ENCODE measurements around the gene CMSS1.

The CMSS1 gene

DNA sequence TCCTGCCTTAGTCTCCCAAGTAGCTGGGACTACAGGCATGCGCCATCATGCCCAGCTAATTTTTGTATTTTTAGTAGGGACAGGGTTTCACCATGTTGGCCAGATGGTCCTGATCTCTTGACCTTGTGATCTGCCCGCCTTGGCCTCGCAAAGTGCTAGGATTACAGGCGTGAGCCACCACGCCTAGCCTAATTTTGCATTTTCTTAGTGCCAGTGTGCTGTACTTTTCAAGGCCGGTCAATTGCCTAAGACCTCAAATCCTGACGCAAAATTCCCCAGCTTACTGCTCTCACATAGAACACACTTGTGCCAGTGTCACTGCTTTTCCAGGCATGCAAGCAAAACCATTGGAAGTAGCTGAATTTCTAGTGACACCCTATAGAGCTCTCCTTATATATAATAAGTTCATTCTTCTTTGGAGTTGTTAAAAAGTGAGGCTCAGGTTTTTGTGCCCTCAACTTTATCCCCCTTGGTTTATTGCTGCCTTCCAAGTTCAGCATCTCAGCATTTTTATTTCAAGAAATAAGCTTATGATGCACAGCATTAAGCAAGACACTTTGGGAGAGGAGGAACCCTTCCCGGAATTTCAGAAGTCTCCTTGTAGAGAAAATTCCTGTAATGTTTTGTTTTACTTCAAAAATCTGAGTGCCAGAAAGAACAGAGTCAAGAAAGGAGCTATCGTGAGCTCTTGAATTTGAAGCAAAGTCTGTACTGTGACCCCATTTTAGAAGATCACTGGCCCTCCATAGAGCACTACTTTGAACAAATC lies 203.4 kb downstream of the CMSS1 start (continued):
- no peak for TF ChIP-seq ZNF555 (tag by site-specific recombination; conservative IDR thresholded peaks at IDR 0.05)
- no peak for TF ChIP-seq ZNF354C (tag by site-specific recombination; IDR thresholded peaks at IDR 0.05; ENCODE audit: borderline replicate concordance, low read depth)

DNA sequence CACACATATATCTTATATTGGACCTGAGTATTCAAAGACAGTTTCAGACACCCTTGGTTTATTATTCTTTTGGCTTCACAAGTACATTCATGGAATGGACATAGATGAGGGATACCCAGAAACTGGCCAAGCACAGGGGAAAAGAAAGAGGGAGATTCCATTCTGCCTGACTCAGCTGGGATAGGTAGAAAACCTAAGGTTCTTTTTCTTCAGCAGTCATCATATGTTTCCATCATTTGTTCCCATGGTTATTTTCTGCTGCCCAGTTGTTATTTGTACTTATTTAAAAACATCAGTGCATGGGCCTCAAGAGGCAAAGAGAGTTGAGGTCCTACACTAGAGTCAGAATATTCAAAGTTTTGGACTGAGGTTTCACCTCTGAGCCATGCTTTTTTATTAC lies 204.8 kb downstream of the CMSS1 start:
- Histone ChIP-seq H3K4me1 (ENCODE audit: control insufficient read depth, insufficient read depth, low read length) (no peaks in the 10 kb centered on the region; the same call in 1 of the 2 replicates), H3K9me3 (ENCODE audit: control insufficient read depth, insufficient read depth, low read depth, low read length) (no peaks in the 10 kb centered on the region), H3K27ac (ENCODE audit: extremely low read depth, low read depth, low read length) (no peak overlapping the region), H3K4me3 (ENCODE audit: low read depth, low read length) (no peak overlapping the region), H3K36me3 (ENCODE audit: control insufficient read depth in 2 of 2, insufficient read depth in 1 of 2, low read length in 2 of 2) (no peaks in the 10 kb centered on the region)
- CTCF ChIA-PET = no interaction called here
- TF ChIP-seq, protein P1, sequence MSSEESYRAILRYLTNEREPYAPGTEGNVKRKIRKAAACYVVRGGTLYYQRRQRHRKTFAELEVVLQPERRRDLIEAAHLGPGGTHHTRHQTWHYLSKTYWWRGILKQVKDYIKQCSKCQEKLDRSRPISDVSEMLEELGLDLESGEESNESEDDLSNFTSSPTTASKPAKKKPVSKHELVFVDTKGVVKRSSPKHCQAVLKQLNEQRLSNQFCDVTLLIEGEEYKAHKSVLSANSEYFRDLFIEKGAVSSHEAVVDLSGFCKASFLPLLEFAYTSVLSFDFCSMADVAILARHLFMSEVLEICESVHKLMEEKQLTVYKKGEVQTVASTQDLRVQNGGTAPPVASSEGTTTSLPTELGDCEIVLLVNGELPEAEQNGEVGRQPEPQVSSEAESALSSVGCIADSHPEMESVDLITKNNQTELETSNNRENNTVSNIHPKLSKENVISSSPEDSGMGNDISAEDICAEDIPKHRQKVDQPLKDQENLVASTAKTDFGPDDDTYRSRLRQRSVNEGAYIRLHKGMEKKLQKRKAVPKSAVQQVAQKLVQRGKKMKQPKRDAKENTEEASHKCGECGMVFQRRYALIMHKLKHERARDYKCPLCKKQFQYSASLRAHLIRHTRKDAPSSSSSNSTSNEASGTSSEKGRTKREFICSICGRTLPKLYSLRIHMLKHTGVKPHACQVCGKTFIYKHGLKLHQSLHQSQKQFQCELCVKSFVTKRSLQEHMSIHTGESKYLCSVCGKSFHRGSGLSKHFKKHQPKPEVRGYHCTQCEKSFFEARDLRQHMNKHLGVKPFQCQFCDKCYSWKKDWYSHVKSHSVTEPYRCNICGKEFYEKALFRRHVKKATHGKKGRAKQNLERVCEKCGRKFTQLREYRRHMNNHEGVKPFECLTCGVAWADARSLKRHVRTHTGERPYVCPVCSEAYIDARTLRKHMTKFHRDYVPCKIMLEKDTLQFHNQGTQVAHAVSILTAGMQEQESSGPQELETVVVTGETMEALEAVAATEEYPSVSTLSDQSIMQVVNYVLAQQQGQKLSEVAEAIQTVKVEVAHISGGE (tag by site-specific recombination; conservative IDR thresholded peaks at IDR 0.05; ENCODE audit: low read depth) = no peak
- TF ChIP-seq, protein P2, sequence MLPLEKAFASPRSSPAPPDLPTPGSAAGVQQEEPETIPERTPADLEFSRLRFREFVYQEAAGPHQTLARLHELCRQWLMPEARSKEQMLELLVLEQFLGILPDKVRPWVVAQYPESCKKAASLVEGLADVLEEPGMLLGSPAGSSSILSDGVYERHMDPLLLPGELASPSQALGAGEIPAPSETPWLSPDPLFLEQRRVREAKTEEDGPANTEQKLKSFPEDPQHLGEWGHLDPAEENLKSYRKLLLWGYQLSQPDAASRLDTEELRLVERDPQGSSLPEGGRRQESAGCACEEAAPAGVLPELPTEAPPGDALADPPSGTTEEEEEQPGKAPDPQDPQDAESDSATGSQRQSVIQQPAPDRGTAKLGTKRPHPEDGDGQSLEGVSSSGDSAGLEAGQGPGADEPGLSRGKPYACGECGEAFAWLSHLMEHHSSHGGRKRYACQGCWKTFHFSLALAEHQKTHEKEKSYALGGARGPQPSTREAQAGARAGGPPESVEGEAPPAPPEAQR (tag by site-specific recombination; IDR thresholded peaks at IDR 0.05) = no peak
- TF ChIP-seq ZNF221 (tag by site-specific recombination; IDR thresholded peaks at IDR 0.05; ENCODE audit: borderline replicate concordance) (no peak), YY1 (tag by site-specific recombination; IDR thresholded peaks at IDR 0.05) (no peak), ZNF785 (tag by site-specific recombination; IDR thresholded peaks at IDR 0.05) (no peak), MZF1 (tag by site-specific recombination; IDR thresholded peaks at IDR 0.05; ENCODE audit: borderline replicate concordance) (no peak), ZNF202 (tag by site-specific recombination; IDR thresholded peaks at IDR 0.05; ENCODE audit: borderline replicate concordance) (no peak), ZNF24 (tag by site-specific recombination; IDR thresholded peaks at IDR 0.05) (no peak), ZNF473 (tag by site-specific recombination; IDR thresholded peaks at IDR 0.05) (no peak), ZNF48 (tag by site-specific recombination; IDR thresholded peaks at IDR 0.05) (no peak), ZNF555 (tag by site-specific recombination; conservative IDR thresholded peaks at IDR 0.05) (no peak), ZNF138 (tag by site-specific recombination; IDR thresholded peaks at IDR 0.05; ENCODE audit: borderline replicate concordance) (no peak), KLF7 (tag by site-specific recombination; IDR thresholded peaks at IDR 0.05; ENCODE audit: borderline replicate concordance) (no peak)
- TF ChIP-seq, protein P3, sequence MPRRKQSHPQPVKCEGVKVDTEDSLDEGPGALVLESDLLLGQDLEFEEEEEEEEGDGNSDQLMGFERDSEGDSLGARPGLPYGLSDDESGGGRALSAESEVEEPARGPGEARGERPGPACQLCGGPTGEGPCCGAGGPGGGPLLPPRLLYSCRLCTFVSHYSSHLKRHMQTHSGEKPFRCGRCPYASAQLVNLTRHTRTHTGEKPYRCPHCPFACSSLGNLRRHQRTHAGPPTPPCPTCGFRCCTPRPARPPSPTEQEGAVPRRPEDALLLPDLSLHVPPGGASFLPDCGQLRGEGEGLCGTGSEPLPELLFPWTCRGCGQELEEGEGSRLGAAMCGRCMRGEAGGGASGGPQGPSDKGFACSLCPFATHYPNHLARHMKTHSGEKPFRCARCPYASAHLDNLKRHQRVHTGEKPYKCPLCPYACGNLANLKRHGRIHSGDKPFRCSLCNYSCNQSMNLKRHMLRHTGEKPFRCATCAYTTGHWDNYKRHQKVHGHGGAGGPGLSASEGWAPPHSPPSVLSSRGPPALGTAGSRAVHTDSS (tag by site-specific recombination; IDR thresholded peaks at IDR 0.05) = no peak
- POLR2A ChIA-PET = interaction anchor here (0.6 kb wide), 1 partner anchor 238 kb away, joined by 4 read pairs; the partner anchor contains the start of gene TBC1D23

DNA sequence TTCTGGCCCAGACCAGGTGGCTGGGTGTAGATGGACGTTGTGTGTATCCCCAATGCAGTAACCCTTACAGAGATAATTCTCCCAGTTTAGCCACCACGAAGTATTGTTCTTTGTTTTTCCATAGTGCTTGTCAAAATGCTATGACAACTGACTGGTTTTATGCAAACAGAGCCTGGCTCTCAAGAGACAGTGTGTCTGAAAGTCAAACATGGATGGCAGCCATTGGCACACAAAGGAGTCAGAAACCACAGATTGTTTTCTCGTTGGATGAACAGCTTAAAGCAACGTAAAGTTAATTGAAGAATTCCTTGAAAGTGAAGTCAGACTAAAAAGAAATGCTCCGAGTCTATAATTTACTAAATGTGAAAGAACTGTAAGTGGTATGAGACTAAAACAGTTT lies 205.5 kb downstream of the CMSS1 start:
- H3K36me3 ChIP-seq (ENCODE audit: control insufficient read depth in 2 of 2, insufficient read depth in 1 of 2, low read length in 2 of 2) = no peaks in the 10 kb centered on the region
- ChIA-PET POLR2A (no interaction called here), CTCF (no interaction called here)
- H3K4me3 ChIP-seq (ENCODE audit: low read depth, low read length) = no peak overlapping the region
- H3K9me3 ChIP-seq (ENCODE audit: control insufficient read depth, insufficient read depth, low read depth, low read length) = no peaks in the 10 kb centered on the region
- H3K4me1 ChIP-seq (ENCODE audit: control insufficient read depth, insufficient read depth, low read length) = no peaks in the 10 kb centered on the region; the same call in 1 of the 2 replicates
- H3K27ac ChIP-seq (ENCODE audit: extremely low read depth, low read depth, low read length) = no peak overlapping the region
- TF ChIP-seq, protein P4, sequence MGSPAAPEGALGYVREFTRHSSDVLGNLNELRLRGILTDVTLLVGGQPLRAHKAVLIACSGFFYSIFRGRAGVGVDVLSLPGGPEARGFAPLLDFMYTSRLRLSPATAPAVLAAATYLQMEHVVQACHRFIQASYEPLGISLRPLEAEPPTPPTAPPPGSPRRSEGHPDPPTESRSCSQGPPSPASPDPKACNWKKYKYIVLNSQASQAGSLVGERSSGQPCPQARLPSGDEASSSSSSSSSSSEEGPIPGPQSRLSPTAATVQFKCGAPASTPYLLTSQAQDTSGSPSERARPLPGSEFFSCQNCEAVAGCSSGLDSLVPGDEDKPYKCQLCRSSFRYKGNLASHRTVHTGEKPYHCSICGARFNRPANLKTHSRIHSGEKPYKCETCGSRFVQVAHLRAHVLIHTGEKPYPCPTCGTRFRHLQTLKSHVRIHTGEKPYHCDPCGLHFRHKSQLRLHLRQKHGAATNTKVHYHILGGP (tag by site-specific recombination; IDR thresholded peaks at IDR 0.05) = peak; percentile 52; the same call in 1 of the 2 replicates
- TF ChIP-seq ZNF211 (tag by site-specific recombination; IDR thresholded peaks at IDR 0.05; ENCODE audit: low read depth) (no peak), PRDM1 (tag by site-specific recombination; IDR thresholded peaks at IDR 0.05) (no peak), KLF16 (tag by site-specific recombination; IDR thresholded peaks at IDR 0.05) (no peak), SP7 (tag by site-specific recombination; IDR thresholded peaks at IDR 0.05) (peak; percentile 71)
